ENCODE data around the gene EYA2.

DNA sequence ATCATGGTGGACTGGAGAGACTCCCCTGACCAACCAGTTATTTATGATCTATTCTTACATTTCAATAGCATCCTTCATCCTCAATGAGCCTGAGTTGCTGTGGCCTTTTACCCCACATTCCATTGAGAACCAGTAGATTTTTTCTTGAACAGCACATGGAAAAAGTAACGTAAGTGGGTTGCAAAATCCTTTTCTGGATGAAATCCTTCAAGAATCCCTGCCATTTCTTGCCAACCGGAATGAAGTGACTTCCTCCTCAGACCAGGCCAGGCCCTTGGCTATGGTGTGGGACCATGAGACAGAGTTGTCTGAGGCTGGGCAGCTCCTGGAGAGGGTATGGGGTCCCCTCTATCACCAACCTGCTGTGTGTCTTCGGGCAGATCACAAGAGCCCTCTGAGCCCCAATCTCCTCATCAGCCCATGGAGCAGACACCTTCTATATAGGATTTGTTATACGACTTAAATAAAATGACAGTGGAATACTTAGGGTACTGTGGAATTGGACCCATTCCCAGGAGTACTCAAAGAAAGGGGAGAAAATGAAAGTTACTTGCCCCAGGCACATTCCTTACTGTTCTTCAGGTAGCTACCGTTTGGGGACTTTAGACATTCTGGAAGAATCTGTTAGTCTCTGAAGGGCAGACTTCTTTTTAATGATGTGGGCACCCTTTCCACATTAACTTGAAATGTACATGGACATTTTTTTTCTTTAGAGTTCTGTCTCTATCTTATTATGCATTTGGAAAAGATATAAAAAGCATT, 10.9 kb downstream of the EYA2 start:
- TF ChIP-seq EZH2phosphoT487 (IDR thresholded peaks at IDR 0.05; ENCODE audit: insufficient read depth, low read depth) (no peak), EZH2 (IDR thresholded peaks at IDR 0.05; ENCODE audit: insufficient read depth, poor library complexity, severe bottlenecking) (no peak)

Data from GM23248 (cell line).